ENCODE measurements around the gene HECW1. TPM values are rescaled to one million over a fixed set of nuclear protein-coding genes. Genes with fewer than 3 reads are reported as not detected.

Gene HECW1
- total RNA-seq, 4 donors from 2014 or later = 0.83 to 3.9 (median 2.7) TPM; not detected in 1

GRCh38 chr7:43117861-43118260 is 5.4 kb downstream of the HECW1 start:
- Histone ChIP-seq H3K27me3 (peaks cover 0 to 16% of the 10 kb centered on the region in 2 donors), H3K4me1 (peaks cover 0 to 12% (median 0%) of the 10 kb centered on the region in 4 donors), H3K4me3 (no peak overlapping the region), H3K9me3 (no peaks in the 10 kb centered on the region), H3K36me3 (no peaks in the 10 kb centered on the region), H3K27ac (no peak overlapping the region)
- no peak for TF ChIP-seq CTCF (IDR thresholded peaks at IDR 0.05)
- TF ChIP-seq POLR2A (IDR thresholded peaks at IDR 0.05) = no peak
- no peak for DNase-seq

GRCh38 chr7:43118313-43118712 is 5.9 kb downstream of the HECW1 start:
- Histone ChIP-seq H3K4me3 (no peak overlapping the region), H3K27me3 (peaks cover 0 to 12% of the 10 kb centered on the region in 2 donors), H3K9me3 (no peaks in the 10 kb centered on the region), H3K4me1 (peaks cover 0 to 8% (median 0%) of the 10 kb centered on the region in 4 donors), H3K27ac (no peak overlapping the region), H3K36me3 (no peaks in the 10 kb centered on the region)
- TF ChIP-seq POLR2A (IDR thresholded peaks at IDR 0.05) = no peak
- TF ChIP-seq CTCF (IDR thresholded peaks at IDR 0.05) = no peak
- DNase-seq = no peak

- H3K4me1 ChIP-seq = no peaks in the 10 kb centered on the region
- H3K36me3 ChIP-seq = no peaks in the 10 kb centered on the region
- H3K4me3 ChIP-seq = no peak overlapping the region
- no peak for DNase-seq
- no peak overlapping the region for H3K27ac ChIP-seq
- TF ChIP-seq CTCF (IDR thresholded peaks at IDR 0.05) (no peak), POLR2A (IDR thresholded peaks at IDR 0.05) (no peak)
- no peaks in the 10 kb centered on the region for H3K9me3 ChIP-seq
- H3K27me3 ChIP-seq = no peaks in the 10 kb centered on the region
Observed at GRCh38 chr7:43119371-43120075, 7.1 kb downstream of the HECW1 start.

- H3K27ac ChIP-seq = no peak overlapping the region
- no peaks in the 10 kb centered on the region for H3K27me3 ChIP-seq
- no peaks in the 10 kb centered on the region for H3K9me3 ChIP-seq
- no peaks in the 10 kb centered on the region for H3K4me1 ChIP-seq
- TF ChIP-seq CTCF (IDR thresholded peaks at IDR 0.05) = no peak
- no peak for TF ChIP-seq POLR2A (IDR thresholded peaks at IDR 0.05)
- H3K36me3 ChIP-seq = no peaks in the 10 kb centered on the region
- DNase-seq = no peak
- no peak overlapping the region for H3K4me3 ChIP-seq
Observed at GRCh38 chr7:43121973-43122372, 9.5 kb downstream of the HECW1 start.

- TF ChIP-seq CTCF (IDR thresholded peaks at IDR 0.05) = no peak
- TF ChIP-seq POLR2A (IDR thresholded peaks at IDR 0.05) = no peak
- H3K4me3 ChIP-seq = no peak overlapping the region
- no peak overlapping the region for H3K27ac ChIP-seq
- H3K9me3 ChIP-seq = no peaks in the 10 kb centered on the region
- no peaks in the 10 kb centered on the region for H3K36me3 ChIP-seq
- no peak for DNase-seq
- H3K27me3 ChIP-seq = no peaks in the 10 kb centered on the region
- H3K4me1 ChIP-seq = no peaks in the 10 kb centered on the region
Observed at GRCh38 chr7:43123457-43123856, 11.0 kb downstream of the HECW1 start.
